ENCODE measurements around the gene FAR1.
"Not testable (repeated sequence)": the region's sequence is repeated elsewhere in the genome, so short reads cannot be mapped to it uniquely, and the experiment has no call there.

FAR1 gene

DNA sequence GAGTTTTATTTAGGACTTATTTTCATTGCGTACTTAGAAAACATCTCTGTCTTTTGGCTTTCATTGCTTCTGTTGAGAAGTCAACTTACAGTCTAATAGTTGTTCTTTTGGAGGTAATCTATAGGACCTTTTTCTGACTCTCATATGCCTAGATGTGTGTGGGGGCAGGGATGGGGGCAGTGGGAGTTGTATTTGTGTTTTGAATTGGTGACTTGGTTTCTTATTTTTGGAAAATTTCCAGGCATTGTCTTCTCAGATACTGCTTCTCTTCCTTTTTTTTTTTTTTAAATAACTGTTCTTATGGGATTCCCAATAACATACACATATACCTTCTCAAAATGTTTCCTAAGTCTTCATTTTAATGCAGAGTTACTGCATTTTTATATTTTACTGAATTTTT lies 58.0 kb downstream of the FAR1 start:
- Mint-ChIP-seq H3K36me3 (ENCODE audit: low read depth) (peaks cover 52% of the 10 kb centered on the region), H3K4me1 (no peaks in the 10 kb centered on the region), H3K9me3 (no peaks in the 10 kb centered on the region), H3K27me3 (ENCODE audit: low read depth, poor library complexity) (no peaks in the 10 kb centered on the region), H3K4me3 (no peak overlapping the region), H3K27ac (no peak overlapping the region)
- no peak for DNase-seq
- TF ChIP-seq CTCF (IDR thresholded peaks at IDR 0.05), result no peak

DNA sequence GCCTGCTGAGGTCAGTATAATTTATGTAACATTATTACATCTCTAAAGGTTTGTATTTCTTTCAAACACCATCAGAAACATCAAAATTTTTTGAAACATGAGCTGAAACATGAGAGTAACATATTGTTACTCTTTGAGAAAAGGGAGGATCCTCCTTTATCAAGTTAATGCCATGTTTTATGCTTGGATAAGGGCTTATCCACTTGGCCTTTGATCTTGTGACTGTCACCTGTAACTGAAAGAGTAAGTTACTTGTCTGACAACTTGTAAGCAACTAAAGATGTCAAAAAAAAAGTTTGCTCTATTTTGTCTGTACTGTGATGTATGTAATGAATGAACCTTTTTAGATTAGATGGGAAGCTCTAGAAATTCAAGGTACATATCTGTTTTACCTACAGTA lies 59.6 kb downstream of the FAR1 start:
- H3K36me3 Mint-ChIP-seq (ENCODE audit: low read depth), result peaks cover 44% of the 10 kb centered on the region
- H3K9me3 Mint-ChIP-seq, result no peaks in the 10 kb centered on the region
- TF ChIP-seq CTCF (IDR thresholded peaks at IDR 0.05), result no peak
- H3K4me1 Mint-ChIP-seq, result no peaks in the 10 kb centered on the region
- no peaks in the 10 kb centered on the region for H3K27me3 Mint-ChIP-seq (ENCODE audit: low read depth, poor library complexity)
- no peak for DNase-seq
- H3K27ac Mint-ChIP-seq, result no peak overlapping the region
- no peak overlapping the region for H3K4me3 Mint-ChIP-seq

DNA sequence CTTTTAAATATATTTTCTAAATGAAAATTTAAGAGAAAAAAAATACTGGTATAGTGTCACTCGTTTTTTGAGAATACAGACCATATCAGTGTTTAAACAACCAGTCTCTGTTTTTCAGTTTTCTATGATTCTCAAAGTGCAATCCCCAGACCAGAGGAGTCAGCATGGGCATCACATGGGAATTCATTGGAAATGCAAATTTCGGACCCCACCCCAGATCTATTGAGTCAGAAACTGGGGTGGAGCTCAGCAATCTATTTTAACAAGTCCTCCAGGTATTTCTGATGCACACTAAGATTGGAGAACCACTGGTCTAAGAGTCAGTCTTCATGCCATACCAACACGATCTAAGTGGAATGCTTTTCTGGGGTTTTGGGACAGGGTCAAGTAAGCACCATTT lies 66.1 kb downstream of the FAR1 start:
- H3K4me3 Mint-ChIP-seq, result no peak overlapping the region
- H3K4me1 Mint-ChIP-seq, result no peaks in the 10 kb centered on the region
- peaks cover under 1% of the 10 kb centered on the region for H3K36me3 Mint-ChIP-seq (ENCODE audit: low read depth)
- H3K27ac Mint-ChIP-seq, result no peak overlapping the region
- no peak for DNase-seq
- H3K27me3 Mint-ChIP-seq (ENCODE audit: low read depth, poor library complexity), result no peaks in the 10 kb centered on the region
- H3K9me3 Mint-ChIP-seq, result no peaks in the 10 kb centered on the region
- TF ChIP-seq CTCF (IDR thresholded peaks at IDR 0.05), result no peak

DNA sequence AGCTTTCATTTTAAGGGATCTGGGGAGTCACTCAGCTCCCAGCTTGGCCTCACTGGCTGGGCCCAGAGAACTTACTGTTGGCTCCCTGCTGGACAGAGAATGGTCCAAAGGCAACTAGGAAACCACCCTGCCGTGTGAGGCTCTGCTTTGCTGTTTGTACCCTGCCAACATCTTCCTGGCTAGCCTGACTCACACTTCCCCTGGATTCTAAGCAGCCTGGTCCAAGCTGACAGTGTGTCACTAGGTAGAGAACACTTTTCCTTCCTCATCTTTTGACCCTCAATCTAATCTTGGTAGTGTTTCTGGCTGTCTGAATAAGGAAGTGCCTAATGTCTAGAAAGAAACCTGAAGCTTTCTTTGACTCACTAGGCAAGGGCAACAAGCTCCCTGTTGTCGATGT lies 76.7 kb downstream of the FAR1 start:
- DNase-seq, result no peak
- H3K36me3 Mint-ChIP-seq (ENCODE audit: low read depth), result peaks cover 5% of the 10 kb centered on the region
- H3K4me1 Mint-ChIP-seq, result peaks cover 5% of the 10 kb centered on the region
- peaks cover 5% of the 10 kb centered on the region for H3K9me3 Mint-ChIP-seq
- H3K4me3 Mint-ChIP-seq, result no peak overlapping the region
- no peak for TF ChIP-seq CTCF (IDR thresholded peaks at IDR 0.05)
- peaks cover 6% of the 10 kb centered on the region for H3K27me3 Mint-ChIP-seq (ENCODE audit: low read depth, poor library complexity)
- no peak overlapping the region for H3K27ac Mint-ChIP-seq

GRCh38 chr11:13753316-13753715 lies 84.8 kb downstream of the FAR1 start:
- H3K4me1 Mint-ChIP-seq; H3K27me3 Mint-ChIP-seq (ENCODE audit: low read depth, poor library complexity); H3K4me3 Mint-ChIP-seq; H3K27ac Mint-ChIP-seq; DNase-seq; H3K36me3 Mint-ChIP-seq (ENCODE audit: low read depth): not testable (repeated sequence)
- peaks cover 22% of the 10 kb centered on the region for H3K9me3 Mint-ChIP-seq

DNA sequence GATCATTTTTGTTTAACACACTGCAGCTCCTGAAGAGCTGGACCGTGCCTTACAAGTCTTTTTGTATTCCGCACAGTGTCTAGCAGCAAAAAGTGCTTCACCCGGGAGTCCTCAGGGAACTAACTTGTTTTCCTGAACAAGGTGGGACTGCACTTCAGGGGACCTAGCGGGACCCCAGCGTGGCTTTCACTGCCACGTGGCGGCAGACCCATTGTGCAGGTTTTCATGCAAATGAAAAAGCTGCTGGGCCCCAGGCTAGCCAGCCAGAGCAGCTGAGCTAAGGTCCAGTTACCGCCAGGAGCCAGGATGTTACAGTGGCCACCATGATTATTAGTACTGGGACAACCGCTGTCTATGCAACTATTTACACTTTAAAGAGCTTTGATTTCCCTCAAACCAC lies 90.6 kb downstream of the FAR1 start:
- Mint-ChIP-seq H3K9me3 (peaks cover 5% of the 10 kb centered on the region), H3K27me3 (ENCODE audit: low read depth, poor library complexity) (peaks cover 9% of the 10 kb centered on the region), H3K27ac (no peak overlapping the region), H3K36me3 (ENCODE audit: low read depth) (no peaks in the 10 kb centered on the region), H3K4me1 (peaks cover 10% of the 10 kb centered on the region), H3K4me3 (no peak overlapping the region)
- no peak for TF ChIP-seq CTCF (IDR thresholded peaks at IDR 0.05)
- no peak for DNase-seq
